ENCODE measurements around the gene EIF3D. TPM values are rescaled to one million over a fixed set of nuclear protein-coding genes. Genes with fewer than 3 reads are reported as not detected.

Gene EIF3D
- total and polyA plus RNA-seq, 2 experiments from 2014 or later: 148 to 381 TPM

DNA sequence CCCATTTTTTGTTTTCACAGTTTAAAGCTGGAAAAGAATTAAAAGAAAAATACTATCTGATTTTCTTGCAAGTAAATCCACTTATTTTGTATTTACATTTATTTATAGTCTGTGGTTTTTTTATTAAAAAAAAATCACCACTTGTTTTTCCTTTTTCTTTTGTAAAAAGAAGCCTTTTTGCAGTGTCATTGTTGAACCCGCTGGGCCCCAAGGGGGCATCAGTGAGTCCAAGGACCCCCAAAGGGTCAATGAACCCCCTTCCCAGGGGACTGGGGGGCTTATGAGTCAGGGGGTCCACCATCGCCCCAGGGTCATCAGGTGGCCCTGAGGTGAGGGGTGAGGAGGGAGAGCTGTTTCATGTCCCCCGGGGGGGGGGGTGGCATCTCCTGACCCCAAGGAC lies 34.0 kb upstream of the EIF3D start:
- ATAC-seq: no peak

DNA sequence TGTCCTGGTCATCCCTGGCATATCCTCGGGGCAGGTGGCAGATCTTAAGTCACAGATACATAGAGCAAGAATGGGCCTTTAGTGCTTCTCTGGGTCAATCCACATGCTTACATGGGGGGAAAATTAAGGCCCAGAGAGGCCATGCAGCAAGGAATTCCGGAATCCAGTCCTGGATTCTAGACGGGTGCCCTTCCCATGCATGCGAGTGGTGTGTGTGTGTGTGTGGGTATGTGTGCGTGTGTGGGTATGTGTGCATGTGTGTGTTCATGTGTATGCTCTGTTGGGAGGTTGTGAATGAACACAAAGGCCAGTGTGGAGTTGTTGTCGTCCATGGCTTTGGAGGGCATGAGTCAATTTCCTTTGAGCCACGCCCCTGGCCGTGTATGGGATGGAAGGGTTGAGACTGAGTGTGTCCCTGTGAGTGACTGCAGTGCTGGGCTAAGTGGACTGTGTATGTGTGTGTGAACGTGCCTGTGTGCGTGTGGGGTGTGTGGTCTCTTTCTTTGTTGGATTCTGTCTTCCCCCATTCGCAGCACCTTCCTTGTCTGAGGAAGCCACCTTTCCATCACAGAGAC lies 33.4 kb upstream of the EIF3D start:
- Mint-ChIP-seq H3K4me1 (peaks cover 36% of the 10 kb centered on the region), H3K9me3 (no peaks in the 10 kb centered on the region), H3K27ac (peak overlapping the region; percentile 76), H3K4me3 (peak overlapping the region; percentile 2; the same call in 1 of the 3 replicates), H3K27me3 (ENCODE audit: insufficient read depth, low read depth, poor library complexity) (peaks cover 15% of the 10 kb centered on the region), H3K36me3 (ENCODE audit: low read depth) (no peaks in the 10 kb centered on the region)
- Histone ChIP-seq H3F3A (replicated peaks; ENCODE audit: low read depth) (no peaks in the 10 kb centered on the region; the same call in 1 of the 2 replicates), H2AFZ (no peak overlapping the region), H3K4me1 (ENCODE audit: insufficient read depth) (peaks cover 32% of the 10 kb centered on the region), H3K79me2 (replicated peaks; ENCODE audit: insufficient read depth) (no peaks in the 10 kb centered on the region), H3K4me3 (no peak overlapping the region), H4K20me1 (replicated peaks; ENCODE audit: insufficient read depth) (no peaks in the 10 kb centered on the region), H3K4me2 (peak overlapping the region; percentile 45), H3K27ac (ENCODE audit: low read depth) (0 out of 2 replicates have a peak overlapping the region, but pooled peaks have one; percentile 77), H3K27me3 (ENCODE audit: insufficient read depth) (no peaks in the 10 kb centered on the region), H3K36me3 (ENCODE audit: insufficient read depth) (no peaks in the 10 kb centered on the region; the same call in 1 of the 2 replicates), H3K9me2 (ENCODE audit: insufficient read depth) (no peaks in the 10 kb centered on the region)
- ATAC-seq (peak; percentile 29), DNase-seq (ENCODE audit: low spot score) (no peak)
- no peak for TF ChIP-seq JUNB (IDR thresholded peaks at IDR 0.05; ENCODE audit: unreplicated experiment)
- no peak for TF ChIP-seq CREB1 (CRISPR knock-in tag; IDR thresholded peaks at IDR 0.05; ENCODE audit: low read depth)

More for the DNA sequence above, 34.0 kb upstream of the EIF3D start:
- Mint-ChIP-seq H3K27ac (peak overlapping the region; percentile 76), H3K36me3 (ENCODE audit: low read depth) (no peaks in the 10 kb centered on the region), H3K27me3 (ENCODE audit: insufficient read depth, low read depth, poor library complexity) (peaks cover 16% of the 10 kb centered on the region), H3K4me1 (peaks cover 36% of the 10 kb centered on the region), H3K9me3 (no peaks in the 10 kb centered on the region), H3K4me3 (0 out of 3 replicates have a peak overlapping the region, but pooled peaks have one; percentile 2)
- H3K36me3 ChIP-seq (ENCODE audit: insufficient read depth): no peaks in the 10 kb centered on the region; the same call in 1 of the 2 replicates
- TF ChIP-seq, protein P1, sequence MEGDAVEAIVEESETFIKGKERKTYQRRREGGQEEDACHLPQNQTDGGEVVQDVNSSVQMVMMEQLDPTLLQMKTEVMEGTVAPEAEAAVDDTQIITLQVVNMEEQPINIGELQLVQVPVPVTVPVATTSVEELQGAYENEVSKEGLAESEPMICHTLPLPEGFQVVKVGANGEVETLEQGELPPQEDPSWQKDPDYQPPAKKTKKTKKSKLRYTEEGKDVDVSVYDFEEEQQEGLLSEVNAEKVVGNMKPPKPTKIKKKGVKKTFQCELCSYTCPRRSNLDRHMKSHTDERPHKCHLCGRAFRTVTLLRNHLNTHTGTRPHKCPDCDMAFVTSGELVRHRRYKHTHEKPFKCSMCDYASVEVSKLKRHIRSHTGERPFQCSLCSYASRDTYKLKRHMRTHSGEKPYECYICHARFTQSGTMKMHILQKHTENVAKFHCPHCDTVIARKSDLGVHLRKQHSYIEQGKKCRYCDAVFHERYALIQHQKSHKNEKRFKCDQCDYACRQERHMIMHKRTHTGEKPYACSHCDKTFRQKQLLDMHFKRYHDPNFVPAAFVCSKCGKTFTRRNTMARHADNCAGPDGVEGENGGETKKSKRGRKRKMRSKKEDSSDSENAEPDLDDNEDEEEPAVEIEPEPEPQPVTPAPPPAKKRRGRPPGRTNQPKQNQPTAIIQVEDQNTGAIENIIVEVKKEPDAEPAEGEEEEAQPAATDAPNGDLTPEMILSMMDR (conservative IDR thresholded peaks at IDR 0.05; ENCODE audit: low read depth in 2 of 2): peak; percentile 38 to 59
- no peak for TF ChIP-seq JUNB (IDR thresholded peaks at IDR 0.05; ENCODE audit: unreplicated experiment)
- no peaks in the 10 kb centered on the region; the same call in 1 of the 2 replicates for H3F3A ChIP-seq (replicated peaks; ENCODE audit: low read depth)
- H3K4me3 ChIP-seq: no peak overlapping the region
- no peak for DNase-seq (ENCODE audit: low spot score)
- no peak overlapping the region for H3K27ac ChIP-seq (ENCODE audit: low read depth)
- peak overlapping the region; percentile 72; the same call in 1 of the 2 replicates for H2AFZ ChIP-seq
- no peaks in the 10 kb centered on the region for H3K79me2 ChIP-seq (replicated peaks; ENCODE audit: insufficient read depth)
- no peaks in the 10 kb centered on the region for H3K27me3 ChIP-seq (ENCODE audit: insufficient read depth)
- peaks cover 32% of the 10 kb centered on the region for H3K4me1 ChIP-seq (ENCODE audit: insufficient read depth)
- H3K4me2 ChIP-seq: peak overlapping the region; percentile 45; the same call in 1 of the 2 replicates
- no peaks in the 10 kb centered on the region for H3K9me2 ChIP-seq (ENCODE audit: insufficient read depth)
- no peaks in the 10 kb centered on the region for H4K20me1 ChIP-seq (replicated peaks; ENCODE audit: insufficient read depth)

DNA sequence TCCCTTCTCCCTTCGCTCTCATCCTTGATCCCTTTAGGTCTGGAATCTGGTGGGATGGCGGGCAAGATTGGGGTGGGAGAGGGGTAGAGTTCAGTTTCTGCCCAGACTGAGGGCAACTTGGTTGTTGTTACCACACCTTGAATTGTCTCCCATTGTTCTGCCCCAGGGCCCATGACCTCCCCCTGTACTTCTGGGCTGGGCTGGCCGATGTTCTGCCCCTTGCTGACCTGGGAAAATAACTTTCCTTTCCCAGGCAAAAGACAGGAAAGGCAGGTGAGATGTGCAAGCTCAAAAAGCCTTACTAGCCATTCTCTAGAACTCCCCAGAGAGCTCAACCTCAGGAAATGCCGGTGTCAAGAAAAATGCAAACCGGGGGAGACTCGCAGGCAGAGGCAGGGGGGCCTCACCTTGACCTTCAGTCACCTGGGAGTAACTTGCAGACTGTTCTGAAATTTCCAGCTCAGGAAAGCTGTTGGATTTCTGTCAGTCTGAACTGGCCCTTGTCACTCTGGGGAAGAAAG lies 32.4 kb upstream of the EIF3D start:
- Histone ChIP-seq H3K4me2 (peak overlapping the region; percentile 45), H3K27ac (ENCODE audit: low read depth) (peak overlapping the region; percentile 77), H2AFZ (peak overlapping the region; percentile 66), H3K36me3 (ENCODE audit: insufficient read depth) (no peaks in the 10 kb centered on the region; the same call in 1 of the 2 replicates), H3F3A (replicated peaks; ENCODE audit: low read depth) (no peaks in the 10 kb centered on the region; the same call in 1 of the 2 replicates), H4K20me1 (replicated peaks; ENCODE audit: insufficient read depth) (no peaks in the 10 kb centered on the region), H3K9me2 (ENCODE audit: insufficient read depth) (no peaks in the 10 kb centered on the region), H3K4me3 (no peak overlapping the region; the same call in 1 of the 2 replicates), H3K27me3 (ENCODE audit: insufficient read depth) (no peaks in the 10 kb centered on the region), H3K4me1 (ENCODE audit: insufficient read depth) (peaks cover 32% of the 10 kb centered on the region), H3K79me2 (replicated peaks; ENCODE audit: insufficient read depth) (no peaks in the 10 kb centered on the region)
- H3K27me3 Mint-ChIP-seq (ENCODE audit: insufficient read depth, low read depth, poor library complexity): peaks cover 14% of the 10 kb centered on the region
- no peaks in the 10 kb centered on the region for H3K36me3 Mint-ChIP-seq (ENCODE audit: low read depth)
- peak overlapping the region; percentile 76 for H3K27ac Mint-ChIP-seq
- no peaks in the 10 kb centered on the region for H3K9me3 Mint-ChIP-seq
- peaks cover 36% of the 10 kb centered on the region for H3K4me1 Mint-ChIP-seq
- peak overlapping the region; percentile 33; the same call in 1 of the 3 replicates for H3K4me3 Mint-ChIP-seq
- DNase-seq (ENCODE audit: low spot score) (peak; percentile 54), ATAC-seq (peak; percentile 15)
- TF ChIP-seq ZNF114 (CRISPR knock-in tag; IDR thresholded peaks at IDR 0.05): no peak
- TF ChIP-seq, protein P1 (conservative IDR thresholded peaks at IDR 0.05; ENCODE audit: low read depth in 2 of 2): no peak
- TF ChIP-seq POLR2AphosphoS5 (IDR thresholded peaks at IDR 0.05; ENCODE audit: low read depth): no peak
- TF ChIP-seq EZH2phosphoT487 (IDR thresholded peaks at IDR 0.05; ENCODE audit: unreplicated experiment): no peak
- TF ChIP-seq ZNF331 (CRISPR knock-in tag; IDR thresholded peaks at IDR 0.05; ENCODE audit: low read depth): no peak
- no peak for TF ChIP-seq JUNB (IDR thresholded peaks at IDR 0.05; ENCODE audit: unreplicated experiment)
- no peak for TF ChIP-seq EZH2 (IDR thresholded peaks at IDR 0.05; ENCODE audit: low read depth, unreplicated experiment)
- no peak for TF ChIP-seq STAT1 (IDR thresholded peaks at IDR 0.05; ENCODE audit: unreplicated experiment)
- TF ChIP-seq, protein P2, sequence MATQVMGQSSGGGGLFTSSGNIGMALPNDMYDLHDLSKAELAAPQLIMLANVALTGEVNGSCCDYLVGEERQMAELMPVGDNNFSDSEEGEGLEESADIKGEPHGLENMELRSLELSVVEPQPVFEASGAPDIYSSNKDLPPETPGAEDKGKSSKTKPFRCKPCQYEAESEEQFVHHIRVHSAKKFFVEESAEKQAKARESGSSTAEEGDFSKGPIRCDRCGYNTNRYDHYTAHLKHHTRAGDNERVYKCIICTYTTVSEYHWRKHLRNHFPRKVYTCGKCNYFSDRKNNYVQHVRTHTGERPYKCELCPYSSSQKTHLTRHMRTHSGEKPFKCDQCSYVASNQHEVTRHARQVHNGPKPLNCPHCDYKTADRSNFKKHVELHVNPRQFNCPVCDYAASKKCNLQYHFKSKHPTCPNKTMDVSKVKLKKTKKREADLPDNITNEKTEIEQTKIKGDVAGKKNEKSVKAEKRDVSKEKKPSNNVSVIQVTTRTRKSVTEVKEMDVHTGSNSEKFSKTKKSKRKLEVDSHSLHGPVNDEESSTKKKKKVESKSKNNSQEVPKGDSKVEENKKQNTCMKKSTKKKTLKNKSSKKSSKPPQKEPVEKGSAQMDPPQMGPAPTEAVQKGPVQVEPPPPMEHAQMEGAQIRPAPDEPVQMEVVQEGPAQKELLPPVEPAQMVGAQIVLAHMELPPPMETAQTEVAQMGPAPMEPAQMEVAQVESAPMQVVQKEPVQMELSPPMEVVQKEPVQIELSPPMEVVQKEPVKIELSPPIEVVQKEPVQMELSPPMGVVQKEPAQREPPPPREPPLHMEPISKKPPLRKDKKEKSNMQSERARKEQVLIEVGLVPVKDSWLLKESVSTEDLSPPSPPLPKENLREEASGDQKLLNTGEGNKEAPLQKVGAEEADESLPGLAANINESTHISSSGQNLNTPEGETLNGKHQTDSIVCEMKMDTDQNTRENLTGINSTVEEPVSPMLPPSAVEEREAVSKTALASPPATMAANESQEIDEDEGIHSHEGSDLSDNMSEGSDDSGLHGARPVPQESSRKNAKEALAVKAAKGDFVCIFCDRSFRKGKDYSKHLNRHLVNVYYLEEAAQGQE (IDR thresholded peaks at IDR 0.05; ENCODE audit: unreplicated experiment): no peak

Data from GM23338 (cell line).